PC-3 (cell line): ENCODE results near the gene RASA4. TPM values are rescaled to one million over a fixed set of nuclear protein-coding genes. Genes with fewer than 3 reads are reported as not detected.
"Not testable (repeated sequence)": the region's sequence is repeated elsewhere in the genome, so short reads cannot be mapped to it uniquely, and the experiment has no call there.

ENCODE experiments used
- ATAC-seq: fragments of 200-7000 bp; cut with Tn5 transposase; 2 replicates; pipeline ENCODE4 v1.9.1; 2020; ENCODE audit warnings: mild to moderate bottlenecking, moderate library complexity
- Bru-seq: library from RNA; stranded (reverse); fragments of 400-500 nt; gene quantifications from one replicate; lab custom pipeline; 2021; lab: Mats Ljungman, UMichigan
- BruChase-seq, 2 experiments: library from RNA; stranded (reverse); fragments of 400-500 nt; gene quantifications; one replicate each; lab custom pipeline; 2021; lab: Mats Ljungman, UMichigan
- BruUV-seq: library from RNA; stranded (reverse); fragments of 400-500 nt; replicated peaks from 2 replicates; lab custom pipeline; 2021; lab: Mats Ljungman, UMichigan
- CTCF ChIA-PET: fragments of 300-600 bp; sonication (Branson Sonifier 250); formaldehyde crosslinking; loops from one replicate; lab custom pipeline; 2022; ENCODE audit warnings: antibody characterized with exemption; lab: Charles Lee
- POLR2A ChIA-PET: fragments of 300-600 bp; sonication (Branson Sonifier 250); formaldehyde crosslinking; loops from one replicate; lab custom pipeline; 2022; ENCODE audit warnings: antibody characterized with exemption; ENCODE audit not compliant: unreplicated experiment; lab: Charles Lee
- DNase-seq: peaks from one replicate; pipeline ENCODE4 v3.0.0-alpha.2; 2015
- H2AFZ ChIP-seq: fragments of 300-600 bp; sonication (generic); 2 replicates; pipeline ENCODE4 v1.6.0; 2016; ENCODE audit warnings: antibody characterized with exemption, low read length
- H3F3A ChIP-seq: fragments of 300-600 bp; sonication (generic); one replicate; pipeline ENCODE4 v1.6.0; 2017; ENCODE audit warnings: antibody characterized with exemption, low read length, control low read depth, mild to moderate bottlenecking; ENCODE audit not compliant: unreplicated experiment
- H3K27ac ChIP-seq: fragments of 300-600 bp; sonication (generic); 2 replicates; pipeline ENCODE4 v1.5.1; 2016; ENCODE audit warnings: mild to moderate bottlenecking, low read length
- H3K27me3 ChIP-seq: fragments of 300-600 bp; sonication (generic); 2 replicates; pipeline ENCODE4 v1.6.1; 2016; ENCODE audit warnings: low read length, mixed read lengths
- H3K36me3 ChIP-seq: fragments of 300-600 bp; sonication (generic); 2 replicates; pipeline ENCODE4 v1.6.1; 2016; ENCODE audit warnings: low read depth, mixed run types, low read length, mixed read lengths
- H3K4me1 ChIP-seq: fragments of 300-600 bp; sonication (generic); 2 replicates; pipeline ENCODE4 v1.5.1; 2016; ENCODE audit warnings: low read length; ENCODE audit not compliant: insufficient read depth
- H3K4me2 ChIP-seq: fragments of 300-600 bp; sonication (generic); 2 replicates; pipeline ENCODE4 v1.6.0; 2016; ENCODE audit warnings: low read length
- H3K4me3 ChIP-seq: fragments of 300-600 bp; sonication (generic); 2 replicates; pipeline ENCODE4 v1.5.1; 2016; ENCODE audit warnings: mild to moderate bottlenecking, low read length, mixed read lengths
- H3K79me2 ChIP-seq: fragments of 300-600 bp; sonication (generic); 2 replicates; pipeline ENCODE4 v1.6.1; 2017; ENCODE audit warnings: low read length, mixed read lengths
- H3K9ac ChIP-seq: fragments of 300-600 bp; sonication (generic); 2 replicates; pipeline ENCODE4 v1.6.0; 2016; ENCODE audit warnings: mild to moderate bottlenecking, low read length
- H3K9me2 ChIP-seq: fragments of 300-600 bp; sonication (generic); replicated peaks from 2 replicates; pipeline ENCODE4 v1.6.1; 2016; ENCODE audit warnings: mixed run types, low read length, mixed read lengths
- H3K9me3 ChIP-seq: fragments of 300-600 bp; sonication (generic); 2 replicates; pipeline ENCODE4 v1.6.1; 2016; ENCODE audit warnings: low read length, mixed read lengths
- H4K20me1 ChIP-seq: fragments of 300-600 bp; sonication (generic); 2 replicates; pipeline ENCODE4 v1.6.1; 2016; ENCODE audit warnings: low read length, mixed read lengths
- intact Hi-C: fragments of 100-400 bp; cut with micrococcal nuclease; formaldehyde crosslinking; loops from 2 replicates; pipeline ENCODE4 v1.9.0; 2023
- long read RNA-seq: library from polyadenylated mRNA; unstranded; transcript quantifications from one replicate; pipeline ENCODE4 v2.0.0, GENCODE V29; 2021; ENCODE audit not compliant: unreplicated experiment
- total RNA-seq: library from RNA; depleted of rRNA; stranded (reverse); fragments of >200 nt; gene quantifications from 2 replicates; pipeline ENCODE4 v1.2.3, GENCODE V29; 2014; rRNA removed

The RASA4 gene
- total RNA-seq (6.7 and 15.8 TPM in 2 replicates), Bru-seq, nascent RNA (percentile 42 among the genes with signal in this experiment), BruChase-seq, experiment 1, labeled RNA remaining after a 6-hour chase (percentile 75 among the genes with signal in this experiment), BruChase-seq, experiment 2, labeled RNA remaining after a 2-hour chase (percentile 58 among the genes with signal in this experiment)
- long read RNA-seq, partial matches to known transcripts = 6 of 11 reads
- long read RNA-seq, other reads (novel, unspliced or antisense) = 4 of 11 reads

DNA sequence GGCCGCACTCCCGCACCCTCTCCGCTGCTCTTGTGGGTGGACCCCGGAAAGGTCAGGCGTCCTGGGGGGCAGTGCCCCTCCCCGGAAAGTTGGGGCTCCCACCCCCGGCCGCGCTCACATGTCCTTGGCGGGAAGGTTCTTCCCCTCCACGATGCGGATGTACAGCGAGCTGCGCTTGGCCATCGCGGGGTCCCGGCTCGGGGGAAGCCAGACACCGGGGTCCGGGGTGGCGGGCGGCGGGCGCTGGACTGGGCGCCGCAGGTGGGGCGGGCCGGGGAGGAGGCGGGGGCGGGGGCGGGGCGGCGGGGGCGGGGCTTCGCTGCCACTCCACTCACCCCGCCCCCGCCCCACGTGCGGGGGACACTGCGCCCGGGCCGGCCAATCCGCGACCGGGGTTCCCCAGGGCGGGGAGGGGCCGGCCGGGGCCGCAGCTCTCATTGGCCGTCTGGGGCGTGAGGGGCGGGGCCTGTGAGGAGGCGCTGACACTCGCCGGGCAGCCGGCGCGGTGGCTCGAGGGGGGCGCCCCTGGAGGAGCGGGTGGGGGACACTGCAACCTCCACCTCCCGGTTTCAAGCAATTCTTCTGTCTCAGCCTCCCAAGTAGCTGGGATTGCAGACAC is at the start of gene RASA4:
Gene RASA4 (minus strand): TSS at position 250 of the 619 bp plus-strand sequence. CDS start 67 bp downstream, at position 183.
- ATAC-seq = peak; percentile 91
- intact Hi-C loops, H3K27ac ChIP-seq, H3K4me3 ChIP-seq, H2AFZ ChIP-seq, H3K36me3 ChIP-seq, H3K9ac ChIP-seq, H3K9me2 ChIP-seq, H3K9me3 ChIP-seq, POLR2A ChIA-PET, H3K79me2 ChIP-seq, CTCF ChIA-PET, H3K4me2 ChIP-seq, H4K20me1 ChIP-seq, H3K4me1 ChIP-seq, H3K27me3 ChIP-seq, BruUV-seq, H3F3A ChIP-seq: not testable (repeated sequence)
- peak; percentile 1 for DNase-seq

DNA sequence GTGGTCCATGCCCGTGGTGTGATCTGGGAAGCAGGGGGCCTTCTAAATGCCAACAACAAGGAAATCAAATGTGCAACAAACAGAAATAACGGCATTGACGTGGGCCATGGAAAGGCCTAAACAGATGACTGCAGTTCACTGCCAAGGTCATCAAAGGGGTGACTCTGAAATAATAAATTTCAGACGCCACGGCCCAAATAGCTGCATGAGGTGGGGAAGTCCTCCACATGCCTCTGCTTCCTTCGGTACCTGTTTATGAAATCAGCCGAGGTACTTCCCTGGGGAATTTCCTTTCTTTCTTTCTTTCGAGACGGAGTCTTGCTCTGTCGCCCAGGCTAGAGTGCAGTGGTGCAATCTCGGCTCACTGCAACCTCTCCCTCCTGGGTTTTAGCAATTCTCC is 48.2 kb upstream of the RASA4 start:
- H3K4me1 ChIP-seq, H3K27ac ChIP-seq, H3K79me2 ChIP-seq, H3K9me3 ChIP-seq, H3F3A ChIP-seq, ATAC-seq, H3K9ac ChIP-seq, POLR2A ChIA-PET, H3K4me2 ChIP-seq, H3K9me2 ChIP-seq, H4K20me1 ChIP-seq, H3K36me3 ChIP-seq, H3K4me3 ChIP-seq, intact Hi-C loops, H3K27me3 ChIP-seq, BruUV-seq, H2AFZ ChIP-seq, CTCF ChIA-PET, DNase-seq: not testable (repeated sequence)

DNA sequence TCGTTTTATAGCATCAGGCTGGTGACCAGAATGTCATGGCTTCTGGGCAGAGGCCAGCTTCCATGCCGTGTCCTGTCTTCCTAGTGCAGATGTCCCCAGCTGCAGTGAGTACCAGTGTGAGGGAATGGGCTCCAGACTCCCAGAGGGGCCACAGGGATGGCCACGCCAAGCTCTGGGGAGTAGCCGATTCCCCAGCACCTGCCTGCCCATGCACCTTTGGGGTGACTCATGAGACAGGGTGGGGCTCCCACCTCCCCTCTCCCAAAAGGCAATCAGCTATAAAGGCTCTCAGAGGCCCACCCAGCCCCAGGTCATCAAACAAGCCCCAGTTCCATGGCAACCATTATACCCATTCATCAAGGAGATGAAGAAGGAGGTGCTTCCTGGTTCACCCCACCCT is 33.4 kb upstream of the RASA4 start, which contains the start of gene SPDYE2B:
Gene SPDYE2B (plus strand): TSS at position 396 of the 400 bp plus-strand sequence. CDS start 2,030 bp downstream, outside the sequence.
- BruUV-seq, intact Hi-C loops, H3K79me2 ChIP-seq, H2AFZ ChIP-seq, CTCF ChIA-PET, H3K9me3 ChIP-seq, ATAC-seq, H3K4me3 ChIP-seq, H3K9me2 ChIP-seq, H4K20me1 ChIP-seq, H3K4me1 ChIP-seq, H3K36me3 ChIP-seq, H3K27ac ChIP-seq, DNase-seq, H3K9ac ChIP-seq, H3K27me3 ChIP-seq, H3K4me2 ChIP-seq, POLR2A ChIA-PET, H3F3A ChIP-seq: not testable (repeated sequence)

DNA sequence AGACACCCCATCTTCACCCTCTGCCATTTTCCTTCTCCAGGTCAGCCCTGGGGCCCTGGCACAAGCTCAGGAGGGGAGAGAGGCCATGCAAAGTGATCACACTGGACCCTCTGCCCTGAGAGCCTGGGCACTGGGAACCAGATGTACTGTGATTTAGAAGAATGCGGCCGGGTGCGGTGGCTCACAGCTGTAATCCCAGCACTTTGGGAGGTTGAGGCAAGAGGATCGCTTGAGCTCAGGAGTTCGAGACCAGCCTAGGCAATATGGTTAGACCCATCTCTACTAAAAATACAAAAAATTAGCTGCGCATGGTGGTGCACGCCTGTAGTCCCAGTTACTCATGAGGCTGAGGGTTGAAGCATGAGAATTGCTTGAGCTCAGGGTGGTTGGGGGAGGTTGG is 31.3 kb upstream of the RASA4 start:
- H3K9me2 ChIP-seq, H3K27ac ChIP-seq, H3K4me2 ChIP-seq, H3K27me3 ChIP-seq, POLR2A ChIA-PET, H3K4me1 ChIP-seq, ATAC-seq, DNase-seq, H2AFZ ChIP-seq, CTCF ChIA-PET, H3K79me2 ChIP-seq, intact Hi-C loops, BruUV-seq, H3K9me3 ChIP-seq, H4K20me1 ChIP-seq, H3K4me3 ChIP-seq, H3K36me3 ChIP-seq, H3F3A ChIP-seq, H3K9ac ChIP-seq: not testable (repeated sequence)

DNA sequence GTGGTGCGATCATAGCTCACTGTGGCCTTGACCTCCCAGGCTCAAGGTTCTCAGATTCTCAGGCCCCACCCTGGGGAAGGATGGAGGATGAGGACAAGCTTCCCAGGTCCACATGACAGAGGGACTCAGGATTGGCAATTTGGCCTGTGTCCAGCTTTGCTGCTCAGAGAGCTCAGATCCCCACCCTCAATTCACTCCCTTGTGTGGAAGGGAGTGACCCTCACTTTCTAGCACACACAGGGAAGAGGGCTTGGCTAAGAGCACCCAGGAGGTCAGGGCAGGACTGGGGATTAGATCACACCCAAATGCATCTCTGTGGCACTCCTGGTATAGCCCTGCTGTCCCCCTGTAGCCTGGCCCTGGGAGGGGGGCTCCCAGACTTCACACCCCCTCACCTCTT is 26.8 kb upstream of the RASA4 start:
- CTCF ChIA-PET, H3K36me3 ChIP-seq, intact Hi-C loops, DNase-seq, H3K9me3 ChIP-seq, POLR2A ChIA-PET, H3F3A ChIP-seq, ATAC-seq, H3K4me3 ChIP-seq, H3K27ac ChIP-seq, H3K4me2 ChIP-seq, H4K20me1 ChIP-seq, H3K4me1 ChIP-seq, H3K27me3 ChIP-seq, H2AFZ ChIP-seq, H3K79me2 ChIP-seq, H3K9me2 ChIP-seq, H3K9ac ChIP-seq: not testable (repeated sequence)
- BruUV-seq = TSS peak; percentile 9

DNA sequence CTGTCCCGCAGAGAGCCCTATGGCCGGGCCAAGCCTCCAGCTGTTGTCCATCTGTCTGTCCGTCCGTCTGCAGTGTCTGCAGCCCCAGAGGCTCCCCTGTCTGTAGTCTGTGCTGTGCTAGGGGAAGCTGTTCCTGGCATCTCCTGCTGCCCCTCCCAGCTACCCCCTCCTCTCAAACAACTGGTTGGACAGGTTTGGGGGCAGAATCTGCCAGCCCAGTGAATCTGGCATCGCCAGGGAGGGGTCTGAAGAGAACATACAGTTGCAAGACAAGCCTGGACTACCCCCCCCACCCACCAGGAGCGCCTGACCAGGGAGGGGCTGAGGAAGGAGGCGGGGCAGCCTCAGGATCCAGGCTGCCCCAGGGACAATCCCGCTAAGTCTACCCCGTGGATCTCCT is 26.1 kb upstream of the RASA4 start, which contains the start of gene UPK3BL1:
Gene UPK3BL1 (minus strand): TSS at position 101 of the 400 bp plus-strand sequence. CDS start 50 bp downstream, at position 51.
- H3K9ac ChIP-seq, H3F3A ChIP-seq, intact Hi-C loops, H3K4me2 ChIP-seq, H3K4me3 ChIP-seq, H4K20me1 ChIP-seq, BruUV-seq, ATAC-seq, H2AFZ ChIP-seq, H3K27me3 ChIP-seq, DNase-seq, H3K27ac ChIP-seq, POLR2A ChIA-PET, H3K79me2 ChIP-seq, H3K4me1 ChIP-seq, H3K9me2 ChIP-seq, H3K9me3 ChIP-seq, H3K36me3 ChIP-seq, CTCF ChIA-PET: not testable (repeated sequence)
